ENCODE measurements around the gene LTBP4. TPM values are rescaled to one million over a fixed set of nuclear protein-coding genes. Genes with fewer than 3 reads are reported as not detected.

LTBP4 gene
- polyA plus RNA-seq, 1 donor (not counting 4 experiments of a cell fraction or from before 2014, with no cell fraction given) = 29.6 TPM

- no peak for DNase-seq (ENCODE audit: low read depth, low spot score)
- H3K9ac ChIP-seq (ENCODE audit: control insufficient read depth, extremely low read depth, insufficient read depth, low read length) = no peak overlapping the region
- H3K9me3 ChIP-seq (ENCODE audit: control insufficient read depth, low read depth, low read length) = no peaks in the 10 kb centered on the region
- no peak for FAIRE-seq
- no peak overlapping the region for H3K4me2 ChIP-seq (ENCODE audit: control insufficient read depth, extremely low read depth, insufficient read depth, low read depth, low read length)
- peaks cover 4 to 6% of the 10 kb centered on the region in 2 experiments for H3K36me3 ChIP-seq (ENCODE audit: control insufficient read depth in 2 of 2, extremely low read depth in 1 of 2, insufficient read depth in 2 of 2, low read length in 2 of 2)
- no peak overlapping the region for H3K4me3 ChIP-seq (ENCODE audit: control insufficient read depth in 2 of 3, extremely low read depth in 1 of 3, insufficient read depth in 2 of 3, low read depth in 1 of 3, low read length in 3 of 3)
- H3K4me1 ChIP-seq (ENCODE audit: control insufficient read depth, extremely low read depth, insufficient read depth, low read length) = peaks cover 6% of the 10 kb centered on the region
- dilution Hi-C loops (cut with MboI; ENCODE audit: extremely low pct_ligation_motif_present, low sequenced_read_pairs) = no loop called here
- TF ChIP-seq EZH2 (IDR thresholded peaks at IDR 0.05; ENCODE audit: low read length) = no peak
- H2AFZ ChIP-seq (ENCODE audit: control insufficient read depth, low read length) = no peak overlapping the region
- H3K9me1 ChIP-seq (ENCODE audit: control insufficient read depth, extremely low read depth, insufficient read depth, low read length) = peaks cover 3% of the 10 kb centered on the region
- H3K27ac ChIP-seq (ENCODE audit: control insufficient read depth, insufficient read depth, low read length) = no peak overlapping the region
- peaks cover 4% of the 10 kb centered on the region for H3K79me2 ChIP-seq (ENCODE audit: control insufficient read depth, insufficient read depth, low read length)
- H3K27me3 ChIP-seq (ENCODE audit: control insufficient read depth, extremely low read depth, insufficient read depth, low read length) = no peaks in the 10 kb centered on the region
- H4K20me1 ChIP-seq (ENCODE audit: control insufficient read depth, extremely low read depth, insufficient read depth, low read length) = no peaks in the 10 kb centered on the region
These were observed 25.8 kb upstream of the LTBP4 start for GRCh38 chr19:40575326-40575725.

- Histone ChIP-seq H3K9me3 (ENCODE audit: control insufficient read depth, low read depth, low read length) (no peaks in the 10 kb centered on the region), H3K9me1 (ENCODE audit: control insufficient read depth, extremely low read depth, insufficient read depth, low read length) (peaks cover 3% of the 10 kb centered on the region), H3K27ac (ENCODE audit: control insufficient read depth, insufficient read depth, low read length) (no peak overlapping the region), H4K20me1 (ENCODE audit: control insufficient read depth, extremely low read depth, insufficient read depth, low read length) (no peaks in the 10 kb centered on the region), H3K27me3 (ENCODE audit: control insufficient read depth, extremely low read depth, insufficient read depth, low read length) (no peaks in the 10 kb centered on the region), H3K36me3 (ENCODE audit: control insufficient read depth in 2 of 2, extremely low read depth in 1 of 2, insufficient read depth in 2 of 2, low read length in 2 of 2) (peaks cover 4 to 7% of the 10 kb centered on the region in 2 experiments), H3K9ac (ENCODE audit: control insufficient read depth, extremely low read depth, insufficient read depth, low read length) (peak overlapping the region; percentile 61), H3K4me2 (ENCODE audit: control insufficient read depth, extremely low read depth, insufficient read depth, low read depth, low read length) (peak overlapping the region; percentile 25), H3K4me1 (ENCODE audit: control insufficient read depth, extremely low read depth, insufficient read depth, low read length) (peaks cover 6% of the 10 kb centered on the region), H3K4me3 (ENCODE audit: control insufficient read depth in 2 of 3, extremely low read depth in 1 of 3, insufficient read depth in 2 of 3, low read depth in 1 of 3, low read length in 3 of 3) (peak overlapping the region; percentile 71 to 89 (median 79)), H2AFZ (ENCODE audit: control insufficient read depth, low read length) (peak overlapping the region; percentile 68), H3K79me2 (ENCODE audit: control insufficient read depth, insufficient read depth, low read length) (peaks cover 4% of the 10 kb centered on the region)
- no peak for FAIRE-seq
- dilution Hi-C loops (cut with MboI; ENCODE audit: extremely low pct_ligation_motif_present, low sequenced_read_pairs) = no loop called here
- TF ChIP-seq CTCF (optimal IDR thresholded peaks at IDR 0.05 in 1 of 3, IDR thresholded peaks at IDR 0.05 in 1 of 3, conservative IDR thresholded peaks at IDR 0.05 in 1 of 3; ENCODE audit: extremely low read depth in 1 of 3, insufficient read depth in 2 of 3, low read length in 3 of 3) (no peak), EZH2 (IDR thresholded peaks at IDR 0.05; ENCODE audit: low read length) (no peak)
- no peak for DNase-seq (ENCODE audit: low read depth, low spot score)
These were observed 25.0 kb upstream of the LTBP4 start for GRCh38 chr19:40576151-40576584.
